ENCODE results near the gene EVL.

The EVL gene

DNA sequence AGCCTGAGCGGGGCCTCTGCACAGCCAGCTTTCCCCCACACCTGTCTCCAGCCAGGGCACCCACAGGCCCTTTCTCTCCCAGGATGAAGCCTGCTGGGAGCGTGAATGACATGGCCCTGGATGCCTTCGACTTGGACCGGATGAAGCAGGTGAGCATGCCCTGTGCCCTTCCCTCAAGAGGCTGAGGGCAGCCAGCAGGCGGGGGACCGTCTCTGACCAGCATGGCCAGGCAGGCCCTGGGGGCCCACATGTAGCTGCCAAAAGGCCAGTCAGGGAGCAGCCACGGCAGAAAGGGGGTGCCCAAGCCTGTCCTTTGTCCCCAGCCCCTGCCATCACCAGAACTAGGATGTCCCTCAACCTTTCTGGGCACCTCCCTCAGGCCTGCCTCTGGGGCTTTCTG is 75.9 kb downstream of the EVL start:
- DNase-seq (ENCODE audit: extremely low spot score, insufficient read length, low read depth) (no peak), FAIRE-seq (no peak)

DNA sequence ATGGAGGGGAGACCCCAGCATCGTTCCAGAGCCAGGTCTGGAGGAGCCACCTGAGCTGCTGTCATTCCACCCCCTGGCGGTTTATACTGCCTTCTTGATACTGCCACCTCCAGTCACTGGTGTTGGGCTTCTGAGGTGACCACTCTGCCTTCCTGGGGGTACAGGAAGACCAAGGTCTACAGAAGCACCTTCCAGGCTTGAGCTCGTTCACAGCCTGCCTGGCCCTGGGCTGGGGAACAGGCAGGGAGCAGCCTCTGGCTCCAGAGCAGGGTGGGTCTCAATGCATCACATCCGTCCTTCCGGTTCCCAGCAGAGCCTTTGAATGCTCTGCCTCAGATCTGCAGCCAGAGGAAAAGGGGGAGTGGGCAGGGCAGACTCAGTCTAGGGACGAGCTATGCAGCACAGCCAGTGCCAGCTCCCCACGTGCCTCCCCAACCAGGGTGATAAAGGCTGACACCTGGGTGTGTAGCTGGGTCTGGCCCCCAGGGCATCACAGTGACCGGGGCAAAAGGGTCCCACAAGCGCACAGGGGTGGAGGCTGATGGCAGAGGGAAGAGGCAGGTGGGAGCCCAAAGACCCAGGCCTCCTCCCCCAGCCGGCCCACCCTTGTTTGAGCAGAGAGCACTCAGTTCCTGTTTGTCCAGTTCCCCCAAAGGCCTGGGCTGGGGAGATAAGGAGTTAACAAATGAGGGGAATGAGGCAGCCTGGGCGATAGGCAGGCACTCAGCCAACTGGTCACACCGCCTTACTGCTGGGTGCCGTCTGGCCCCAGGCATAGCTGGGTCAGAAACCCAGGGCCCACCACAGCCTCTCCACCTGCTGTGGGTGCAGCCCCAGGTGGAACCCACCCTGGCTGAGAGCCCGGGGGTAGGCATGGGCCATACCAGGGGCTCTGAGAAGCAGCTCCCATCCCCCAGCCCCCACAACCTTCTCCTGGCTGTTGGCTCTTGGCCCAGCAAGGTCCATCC is 77.1 kb downstream of the EVL start:
- DNase-seq (ENCODE audit: extremely low spot score, insufficient read length, low read depth) (no peak), FAIRE-seq (no peak)

DNA sequence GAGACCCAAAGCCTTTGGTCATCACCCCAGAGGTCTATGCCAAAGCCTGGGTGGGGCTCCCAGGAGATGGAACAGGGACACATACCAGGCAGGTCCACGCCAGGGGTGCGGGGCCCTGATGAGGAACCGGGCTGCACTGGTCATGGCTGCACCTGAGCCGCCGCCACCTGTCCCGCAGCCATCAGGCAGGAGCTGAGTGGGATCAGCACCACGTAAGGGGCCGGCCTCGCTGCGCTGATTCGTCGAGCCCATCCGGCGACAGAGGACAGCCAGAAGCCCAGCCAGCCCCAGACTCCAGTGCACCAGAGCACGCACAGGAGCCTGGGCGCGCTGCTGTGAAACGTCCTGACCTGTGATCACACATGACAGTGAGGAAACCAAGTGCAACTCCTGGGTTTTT is 78.3 kb downstream of the EVL start:
- DNase-seq (ENCODE audit: extremely low spot score, insufficient read length, low read depth) (no peak), FAIRE-seq (no peak)

DNA sequence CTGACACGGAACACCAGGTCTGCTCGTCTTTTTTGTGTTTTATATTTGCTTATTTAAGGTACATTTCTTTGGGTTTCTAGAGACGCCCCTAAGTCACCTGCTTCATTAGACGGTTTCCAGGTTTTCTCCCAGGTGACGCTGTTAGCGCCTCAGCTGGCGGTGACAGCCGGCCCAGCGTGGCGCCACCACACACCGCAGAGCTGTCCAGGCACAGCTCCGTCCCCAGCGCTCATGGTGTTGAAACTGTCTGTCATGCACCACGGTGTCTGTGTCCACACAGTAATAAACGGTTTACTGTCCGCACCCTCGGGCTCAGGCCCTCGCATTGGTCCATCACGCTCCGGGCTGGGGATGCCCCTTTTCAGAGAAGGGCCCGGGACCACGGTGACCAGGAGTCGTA is 78.7 kb downstream of the EVL start:
- DNase-seq (ENCODE audit: extremely low spot score, insufficient read length, low read depth) = no peak
- no peak for FAIRE-seq

DNA sequence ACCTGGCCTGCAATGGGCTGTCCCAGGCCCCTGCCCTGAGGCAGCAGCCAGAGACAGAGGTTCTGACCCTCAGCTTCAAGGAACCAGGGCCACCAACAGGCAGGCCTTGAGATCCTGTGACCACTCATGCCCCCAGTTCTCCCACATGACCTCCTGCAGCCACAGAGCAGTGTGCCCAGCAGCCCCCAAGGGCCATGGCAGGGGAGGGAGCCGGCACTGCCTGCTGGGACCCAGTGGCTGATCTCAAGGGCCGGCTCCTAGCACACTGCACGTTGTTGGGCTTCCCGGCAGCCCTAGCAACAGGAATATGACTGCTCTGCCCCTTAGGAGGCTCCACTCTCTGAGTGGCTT is 79.4 kb downstream of the EVL start:
- DNase-seq (ENCODE audit: extremely low spot score, insufficient read length, low read depth) (no peak), FAIRE-seq (no peak)

DNA sequence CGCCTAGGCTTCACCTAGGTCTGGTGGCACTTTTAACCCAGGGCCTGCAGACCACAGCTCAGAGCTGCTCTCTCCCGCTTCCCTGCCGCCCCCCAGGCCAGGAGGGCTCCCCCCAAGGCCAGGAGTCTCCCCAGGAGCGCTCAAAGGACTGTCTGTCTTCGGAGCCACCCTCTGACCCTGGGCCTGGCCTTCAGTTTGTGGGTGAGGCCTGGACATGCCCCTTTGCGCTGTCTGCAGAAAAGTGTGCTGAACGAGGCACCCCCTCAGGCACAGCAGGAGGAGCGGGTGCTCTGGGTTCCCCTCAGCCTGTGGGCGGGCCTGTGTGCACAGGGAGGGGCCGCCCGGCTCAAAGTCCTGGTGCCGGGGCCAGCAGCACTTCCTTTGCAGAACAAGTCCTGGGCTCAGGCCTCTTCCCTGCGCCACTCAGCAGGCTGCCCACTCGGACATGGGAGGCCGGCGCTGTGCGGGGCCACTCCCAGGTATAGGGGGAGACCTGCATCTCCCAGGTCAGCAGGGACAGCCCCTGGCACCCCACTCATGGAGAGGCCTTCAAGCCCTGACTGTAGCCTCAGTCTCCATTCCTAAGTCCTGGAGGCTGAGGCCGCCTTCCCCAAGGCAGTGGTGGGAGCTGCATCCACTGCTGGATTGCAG is 79.9 kb downstream of the EVL start:
- DNase-seq (ENCODE audit: extremely low spot score, insufficient read length, low read depth) = no peak
- FAIRE-seq = no peak

DNA sequence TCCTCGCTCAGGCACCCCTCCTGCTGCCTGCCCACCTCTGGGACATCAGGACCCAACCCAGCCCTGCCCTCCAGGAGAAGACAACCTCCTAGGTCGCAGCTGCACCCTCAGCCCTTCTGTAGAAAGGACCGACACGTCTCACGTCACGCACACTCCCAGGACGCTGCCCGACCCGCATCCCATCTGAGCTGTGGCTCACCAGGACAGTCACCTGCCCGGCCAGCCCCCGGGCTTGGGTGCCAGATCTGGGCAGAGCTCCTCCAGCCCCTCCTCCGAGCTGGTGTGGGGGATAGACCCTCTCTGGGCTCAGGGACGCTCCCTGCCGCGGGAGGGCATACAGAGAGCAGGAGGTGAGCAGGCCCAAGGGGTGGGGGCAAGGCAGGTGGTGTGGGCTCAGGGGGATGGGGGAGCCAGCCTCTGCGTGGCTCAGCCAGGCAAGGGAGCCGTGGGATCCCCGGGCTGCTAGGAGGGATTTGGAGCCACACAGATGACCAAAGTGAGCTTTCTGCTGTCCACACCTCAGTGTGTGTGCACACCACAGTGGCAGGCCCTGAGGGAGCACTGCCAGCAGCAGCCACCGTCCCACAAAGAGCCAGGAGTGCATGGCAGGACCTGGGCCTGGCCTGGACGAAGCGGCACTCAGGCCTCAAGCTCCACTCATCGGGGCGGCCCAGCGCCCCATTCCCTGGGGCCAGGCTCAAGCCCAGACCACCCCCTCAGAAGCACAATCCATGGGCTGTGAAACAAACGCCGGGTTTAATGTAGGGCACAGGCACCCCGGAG is 80.7 kb downstream of the EVL start:
- DNase-seq (ENCODE audit: extremely low spot score, insufficient read length, low read depth) = no peak
- no peak for FAIRE-seq

DNA sequence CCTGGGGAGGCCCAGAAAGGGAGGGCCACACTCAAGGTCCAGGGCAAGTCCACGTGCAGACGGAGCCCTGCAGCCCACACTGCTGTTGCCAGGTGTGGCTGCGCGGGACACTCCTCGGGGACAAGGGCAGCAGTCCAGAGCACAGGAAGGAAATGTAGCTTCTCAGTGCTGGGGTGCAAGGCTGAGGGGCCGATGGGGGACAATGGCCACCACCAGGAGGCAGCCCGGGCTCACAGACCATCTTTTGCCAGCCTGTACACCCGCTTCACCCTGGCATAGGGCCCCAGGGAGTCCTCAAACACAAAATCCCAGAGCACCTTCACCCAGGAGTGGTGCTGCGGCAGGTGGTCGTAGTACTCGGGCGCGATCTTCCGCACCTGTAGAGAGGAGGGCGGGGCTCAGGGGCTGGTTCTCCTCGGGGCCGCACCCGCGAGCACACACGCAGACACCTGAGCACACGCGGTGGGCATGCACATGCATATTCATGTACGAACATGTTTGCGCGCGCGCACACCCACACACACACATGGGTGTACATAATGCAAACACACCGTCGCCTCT is 81.4 kb downstream of the EVL start:
- FAIRE-seq (no peak), DNase-seq (ENCODE audit: extremely low spot score, insufficient read length, low read depth) (no peak)

DNA sequence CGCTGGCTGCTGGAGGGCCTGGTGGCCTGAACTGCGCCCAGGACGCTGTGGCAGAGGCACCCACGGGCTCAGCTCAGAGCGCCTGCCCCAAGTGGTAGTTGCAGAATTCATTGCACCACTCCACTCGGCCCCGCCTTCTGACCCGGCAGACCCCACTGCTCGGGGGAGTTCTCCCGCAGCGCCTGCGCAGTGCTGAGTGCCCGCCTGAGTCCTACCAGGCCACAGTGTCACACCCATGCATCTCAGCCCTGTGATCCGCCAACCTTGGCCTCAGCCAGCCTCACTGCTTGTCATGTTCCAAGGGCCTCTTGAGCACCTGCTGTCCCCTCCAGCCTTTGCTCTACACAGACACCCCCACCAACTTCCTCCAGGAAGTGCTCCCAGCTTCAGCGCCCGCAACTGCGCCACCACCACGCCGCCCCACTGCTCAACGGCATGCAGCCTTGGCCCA is 82.0 kb downstream of the EVL start:
- FAIRE-seq (no peak), DNase-seq (ENCODE audit: extremely low spot score, insufficient read length, low read depth) (no peak)

DNA sequence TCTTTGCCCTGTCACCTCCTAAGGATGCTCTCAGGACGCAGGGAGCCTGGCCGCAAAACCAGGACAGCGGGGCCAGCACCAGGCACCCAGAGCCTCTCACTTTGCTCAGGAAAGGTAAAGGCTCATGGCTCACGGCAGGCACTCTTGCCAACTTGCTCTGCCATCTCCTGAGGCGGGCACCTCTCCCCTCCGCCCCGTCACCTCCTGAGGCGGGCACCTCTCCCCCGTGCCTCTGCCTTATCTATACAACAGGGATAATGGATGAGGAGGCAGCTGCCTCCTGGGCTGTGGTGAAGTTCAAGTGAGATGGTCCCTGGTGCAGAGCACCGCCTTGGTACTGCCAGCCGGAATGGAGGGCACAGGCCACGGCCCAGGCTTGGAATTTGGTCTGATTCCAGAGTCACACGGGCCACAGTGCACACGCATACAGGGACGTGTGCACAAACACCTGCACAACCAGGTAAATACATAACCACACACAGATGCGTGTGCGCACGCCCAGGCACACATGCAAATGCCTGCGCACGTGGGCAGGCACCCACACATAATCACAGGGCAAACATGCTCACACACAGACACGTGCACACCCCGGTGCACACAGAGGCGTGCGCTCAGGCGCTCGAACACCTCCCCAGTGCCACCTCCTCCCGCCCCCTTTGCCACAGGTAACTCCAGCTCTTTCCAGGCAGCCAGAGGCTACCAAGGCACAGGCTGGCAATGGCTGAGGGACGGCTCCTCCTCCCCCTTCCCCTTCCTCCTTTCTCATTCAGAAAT is 82.7 kb downstream of the EVL start:
- FAIRE-seq = no peak

DNA sequence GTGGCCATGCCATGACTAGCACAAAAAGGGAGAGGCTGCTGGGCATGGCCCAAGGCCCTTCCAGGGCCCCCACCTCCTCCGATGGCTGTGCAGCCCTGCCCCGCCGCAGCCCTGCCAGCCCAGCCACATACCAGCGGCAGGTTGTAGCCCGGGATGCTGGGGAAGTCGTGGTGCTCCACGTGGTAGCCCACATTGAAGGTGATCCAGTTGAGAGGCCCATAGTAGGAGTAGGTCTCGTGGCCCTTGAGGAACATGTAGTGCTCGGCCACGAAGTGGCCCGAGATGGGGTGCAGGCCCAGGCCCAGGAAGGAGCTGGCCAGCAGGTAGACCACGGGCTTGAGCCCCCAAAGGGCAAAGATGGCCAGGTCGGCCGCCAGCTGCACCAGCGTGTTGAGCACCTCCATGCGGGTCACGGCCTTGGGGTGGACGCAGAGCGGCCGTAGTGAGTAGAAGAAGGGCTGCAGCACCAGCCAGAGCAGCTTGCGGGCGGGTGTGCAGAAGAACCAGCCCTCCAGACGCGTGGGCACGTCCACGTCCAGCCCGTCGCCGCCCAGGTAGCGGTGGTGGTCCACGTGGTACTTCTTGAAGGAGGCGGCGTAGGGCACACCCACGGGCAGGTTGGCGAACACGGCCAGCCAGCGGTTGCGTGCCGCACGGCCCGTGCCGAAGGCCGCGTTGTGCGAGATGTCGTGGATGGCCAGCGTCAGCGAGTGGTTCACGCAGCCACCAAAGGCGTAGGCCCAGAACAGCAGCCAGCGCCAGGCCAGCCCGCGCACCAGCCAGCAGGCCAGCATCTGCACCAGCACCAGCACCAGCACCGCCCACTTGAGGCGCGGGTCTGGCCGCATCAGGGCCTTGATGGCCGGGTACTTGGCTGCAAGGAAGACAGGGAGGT is 83.9 kb downstream of the EVL start:
- DNase-seq (ENCODE audit: extremely low spot score, insufficient read length, low read depth) = no peak
- no peak for FAIRE-seq

More for the DNA sequence above, 82.7 kb downstream of the EVL start:
- no peak for DNase-seq (ENCODE audit: extremely low spot score, insufficient read length, low read depth)

DNA sequence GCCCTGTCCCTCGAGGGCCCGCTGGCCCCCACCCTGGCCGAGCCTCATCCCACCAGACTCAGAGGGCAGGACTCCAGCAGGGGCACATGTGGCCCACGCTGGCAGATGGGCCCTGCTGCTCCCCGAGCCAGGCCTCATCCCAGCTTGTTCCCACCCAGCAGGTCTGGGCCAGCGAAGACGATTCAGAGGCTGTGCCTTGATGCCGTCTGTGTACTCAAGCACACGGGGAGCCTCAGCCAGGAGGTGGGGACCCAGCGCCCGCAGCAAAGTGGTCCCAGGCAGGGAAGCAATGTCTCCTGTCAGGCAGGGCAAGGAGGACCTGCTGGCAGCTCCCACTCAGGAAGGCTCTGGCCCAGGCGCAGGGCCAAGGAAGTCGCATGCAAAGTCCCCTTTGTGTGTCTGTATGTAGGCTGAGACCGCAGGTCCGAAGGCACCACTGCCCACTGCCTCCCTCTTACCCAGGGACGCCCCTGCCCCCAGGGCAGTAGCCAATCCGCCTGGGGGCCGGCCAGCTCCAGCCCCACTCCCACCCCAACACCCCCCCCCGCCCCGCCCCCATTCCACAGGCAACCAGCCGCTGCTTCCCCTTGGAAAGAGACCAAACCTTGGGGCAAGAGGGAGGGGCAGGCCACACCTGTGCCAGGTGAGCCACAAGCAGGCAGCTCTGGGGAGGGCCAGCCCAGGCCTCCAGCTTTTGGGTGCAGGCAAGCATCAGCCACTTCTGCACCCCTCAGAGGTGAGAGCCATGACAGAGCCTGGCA is 84.8 kb downstream of the EVL start:
- DNase-seq (ENCODE audit: extremely low spot score, insufficient read length, low read depth) (no peak), FAIRE-seq (no peak)

DNA sequence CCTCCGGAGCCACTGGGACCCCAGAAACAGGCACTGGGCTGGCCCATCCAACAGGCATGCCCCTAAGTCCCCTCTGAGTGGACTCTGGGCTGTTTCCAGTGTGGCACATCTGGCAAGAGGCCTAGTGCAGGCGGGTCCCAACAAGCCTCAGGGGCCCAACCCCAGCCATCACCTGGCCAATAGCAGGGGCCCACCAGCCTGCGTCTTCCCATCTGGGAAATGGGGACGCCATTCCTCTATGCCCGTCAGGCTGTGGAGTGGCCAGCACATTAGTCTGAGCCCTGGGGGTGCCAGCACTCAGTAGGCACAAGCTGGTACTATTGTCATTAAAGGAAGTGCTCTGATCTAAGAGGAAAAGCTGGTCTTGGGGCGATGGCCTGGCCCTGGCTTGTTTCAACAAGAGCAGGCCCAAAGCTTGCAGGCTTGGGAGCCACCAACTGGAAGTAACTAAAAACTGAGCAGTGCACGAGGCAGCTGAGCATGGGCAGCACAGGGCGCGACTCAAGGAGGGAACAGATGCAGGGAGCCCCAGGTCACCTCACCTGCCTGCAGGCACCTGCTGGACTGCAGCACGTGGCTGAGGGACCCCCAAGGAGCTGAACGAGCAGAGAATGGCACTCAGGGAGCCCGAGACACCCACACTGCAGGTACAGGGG is 85.8 kb downstream of the EVL start:
- no peak for DNase-seq (ENCODE audit: extremely low spot score, insufficient read length, low read depth)
- FAIRE-seq = no peak

DNA sequence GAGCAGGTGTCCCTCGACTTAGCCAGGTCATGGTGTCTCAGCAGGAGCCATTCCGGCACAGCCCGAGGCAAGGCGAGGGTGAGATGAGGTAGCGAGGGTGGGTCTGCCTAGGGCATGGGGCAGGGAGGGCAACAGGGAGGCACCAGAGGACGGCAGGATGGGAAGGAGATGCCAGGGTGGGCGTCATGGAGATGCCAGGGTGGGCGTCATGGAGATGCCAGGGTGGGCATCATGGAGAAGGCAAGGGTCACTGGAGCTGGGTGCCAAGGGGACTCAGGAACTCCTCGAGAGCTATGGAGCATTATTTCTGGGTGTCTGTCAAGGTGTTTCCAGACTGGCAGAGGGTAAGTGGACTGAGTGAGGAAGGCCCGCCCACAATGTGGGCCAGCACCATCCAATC is 86.9 kb downstream of the EVL start:
- FAIRE-seq (no peak), DNase-seq (ENCODE audit: extremely low spot score, insufficient read length, low read depth) (no peak)

DNA sequence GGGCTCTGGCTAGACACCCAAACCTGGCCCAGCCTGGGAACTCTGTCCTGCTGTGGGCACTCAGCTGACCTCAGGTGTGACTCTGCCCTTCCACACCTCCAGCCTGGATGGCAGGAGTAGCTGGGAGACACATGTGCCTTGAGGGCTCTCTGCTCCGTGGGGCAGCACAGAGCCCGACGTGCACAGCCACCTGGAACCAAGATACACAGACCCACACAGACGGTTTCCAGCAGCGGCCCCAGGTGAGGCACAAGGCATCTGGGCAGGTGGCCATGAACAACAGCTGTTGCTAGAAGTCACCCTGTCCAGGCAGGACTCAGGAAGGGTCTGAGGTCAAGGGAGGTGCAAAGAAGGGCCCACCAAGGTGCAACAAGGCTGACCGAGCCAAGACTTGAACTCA is 88.3 kb downstream of the EVL start:
- FAIRE-seq (no peak), DNase-seq (ENCODE audit: extremely low spot score, insufficient read length, low read depth) (no peak)

DNA sequence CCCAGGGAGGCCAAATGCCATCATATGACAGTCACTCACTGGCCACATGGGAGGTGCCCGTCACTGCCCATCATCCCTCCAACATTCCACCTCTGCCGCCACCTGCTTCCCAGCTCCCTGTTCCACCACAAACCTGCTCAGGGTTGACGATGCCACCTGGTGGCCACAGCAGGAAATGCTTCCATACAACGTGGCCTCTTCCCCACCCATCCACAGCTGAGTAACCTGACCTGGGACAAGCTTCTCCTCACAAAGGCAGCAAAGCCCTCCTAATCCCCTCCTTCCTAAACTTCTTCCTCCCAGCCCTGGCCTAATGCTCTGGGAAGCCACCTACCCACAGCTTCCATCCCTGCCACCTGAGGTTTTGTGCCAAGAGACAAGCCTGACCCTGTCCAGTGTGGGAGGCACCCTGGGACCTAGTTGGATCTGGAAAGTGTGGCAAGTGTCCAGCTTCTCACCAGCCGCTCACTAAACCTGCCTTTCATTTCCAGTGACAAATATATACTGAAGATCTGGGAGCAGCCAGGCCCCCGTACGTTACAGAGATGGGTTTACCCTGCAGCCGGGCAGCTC is 89.9 kb downstream of the EVL start:
- no peak for FAIRE-seq
- DNase-seq (ENCODE audit: extremely low spot score, insufficient read length, low read depth) = no peak

Measured in GM18507 (cell line).